NOMO-1 treated with dmso at 0.1 percent for 144 hours (cell line): ENCODE results near the gene DTX1.
A peak's percentile ranks its signal among the peaks of the same experiment; 100 is the strongest.

Experiments used
- DNase-seq: peaks from one replicate; lab custom pipeline; 2025; ENCODE audit not compliant: unreplicated experiment; lab: John Stamatoyannopoulos, UW

The DTX1 gene

GRCh38 chr12:113056631-113057488 lies at the start of gene DTX1:
TSS of gene DTX1 (plus strand) at chr12:113056730. CDS start at chr12:113058193, 1,463 bp downstream.
- no peak for DNase-seq

GRCh38 chr12:113007166-113007565 lies 49.4 kb upstream of the DTX1 start:
- no peak for DNase-seq

- no peak for DNase-seq
Measured at GRCh38 chr12:113010701-113011100, 45.8 kb upstream of the DTX1 start.

GRCh38 chr12:113014565-113014964 lies 42.0 kb upstream of the DTX1 start:
- no peak for DNase-seq

GRCh38 chr12:113016796-113017195 lies 39.7 kb upstream of the DTX1 start:
- DNase-seq, result no peak

GRCh38 chr12:113019025-113019424 lies 37.5 kb upstream of the DTX1 start:
- DNase-seq, result no peak

- no peak for DNase-seq
Measured at GRCh38 chr12:113021500-113021899, 35.0 kb upstream of the DTX1 start.

- no peak for DNase-seq
Measured at GRCh38 chr12:113022563-113023297, 33.8 kb upstream of the DTX1 start.

GRCh38 chr12:113027726-113028125 lies 28.8 kb upstream of the DTX1 start:
- no peak for DNase-seq

- DNase-seq, result no peak
Measured at GRCh38 chr12:113030875-113031525, 25.5 kb upstream of the DTX1 start.

- DNase-seq, result no peak
Measured at GRCh38 chr12:113039911-113040445, 16.6 kb upstream of the DTX1 start.

- DNase-seq, result peak; percentile 63
Measured at GRCh38 chr12:113040722-113041171, 15.8 kb upstream of the DTX1 start.

- DNase-seq, result no peak
Measured at GRCh38 chr12:113041560-113041959, 15.0 kb upstream of the DTX1 start.

GRCh38 chr12:113043240-113043639 lies 13.3 kb upstream of the DTX1 start:
- no peak for DNase-seq

- DNase-seq, result no peak
Measured at GRCh38 chr12:113044516-113044915, 12.0 kb upstream of the DTX1 start.

GRCh38 chr12:113048716-113049127 lies 7.8 kb upstream of the DTX1 start:
- DNase-seq, result peak; percentile 14

GRCh38 chr12:113049976-113050742 lies 6.4 kb upstream of the DTX1 start:
- DNase-seq, result no peak

GRCh38 chr12:113050795-113051194 lies 5.7 kb upstream of the DTX1 start:
- no peak for DNase-seq

GRCh38 chr12:113051759-113052158 lies 4.8 kb upstream of the DTX1 start:
- no peak for DNase-seq

- no peak for DNase-seq
Measured at GRCh38 chr12:113052326-113052725, 4.2 kb upstream of the DTX1 start.
